ENCODE data around the gene DLX1. TPM values are rescaled to one million over a fixed set of nuclear protein-coding genes. Genes with fewer than 3 reads are reported as not detected.

The DLX1 gene
- total RNA-seq, 6 donors from 2014 or later = not detected

GRCh38 chr2:172090044-172090961 lies 5.0 kb downstream of the DLX1 start:
- no peak overlapping the region for H3K4me3 ChIP-seq
- H3K27ac ChIP-seq = no peak overlapping the region
- TF ChIP-seq POLR2A (IDR thresholded peaks at IDR 0.05) (no peak), EP300 (IDR thresholded peaks at IDR 0.05) (no peak), POLR2AphosphoS5 (IDR thresholded peaks at IDR 0.05) (no peak), CTCF (IDR thresholded peaks at IDR 0.05) (no peak)
- no peak for ATAC-seq (ENCODE audit: low FRiP score in 2 of 2)
- H3K9me3 ChIP-seq = no peaks in the 10 kb centered on the region
- peaks cover 2 to 100% (median 81%) of the 10 kb centered on the region in 4 donors for H3K27me3 ChIP-seq
- H3K4me1 ChIP-seq = peaks cover 29 to 62% (median 37%) of the 10 kb centered on the region in 4 donors
- H3K36me3 ChIP-seq = no peaks in the 10 kb centered on the region
- WGBS, 2 donors = 8 to 11% methylated on average over 36 of the region's 39 CpGs
- DNase-seq = peak in 1 of 2 donors; percentile 69

- 13 to 15% methylated on average over 10 to 13 of the region's 13 CpGs for WGBS, 2 donors
- Histone ChIP-seq H3K27me3 (peaks cover 2 to 100% (median 78%) of the 10 kb centered on the region in 4 donors), H3K4me1 (peaks cover 29 to 62% (median 37%) of the 10 kb centered on the region in 4 donors), H3K4me3 (no peak overlapping the region), H3K9me3 (no peaks in the 10 kb centered on the region), H3K36me3 (no peaks in the 10 kb centered on the region), H3K27ac (no peak overlapping the region)
- TF ChIP-seq POLR2A (IDR thresholded peaks at IDR 0.05) (no peak), CTCF (IDR thresholded peaks at IDR 0.05) (no peak), POLR2AphosphoS5 (IDR thresholded peaks at IDR 0.05) (no peak)
- DNase-seq = no peak
- ATAC-seq (ENCODE audit: low FRiP score in 2 of 2) = no peak
Measured at GRCh38 chr2:172091000-172091641, 5.8 kb downstream of the DLX1 start.

- ATAC-seq (ENCODE audit: low FRiP score in 2 of 2) (no peak), DNase-seq (no peak)
- H3K9me3 ChIP-seq = no peaks in the 10 kb centered on the region
- peaks cover 2 to 100% (median 80%) of the 10 kb centered on the region in 4 donors for H3K27me3 ChIP-seq
- TF ChIP-seq CTCF (IDR thresholded peaks at IDR 0.05) (no peak), POLR2A (IDR thresholded peaks at IDR 0.05) (no peak), POLR2AphosphoS5 (IDR thresholded peaks at IDR 0.05) (no peak), EP300 (IDR thresholded peaks at IDR 0.05) (no peak)
- H3K4me1 ChIP-seq = peaks cover 30 to 62% (median 37%) of the 10 kb centered on the region in 4 donors
- WGBS, 2 donors = 18 to 20% methylated on average over 11 of the region's 11 CpGs
- no peaks in the 10 kb centered on the region for H3K36me3 ChIP-seq
- no peak overlapping the region for H3K27ac ChIP-seq
- no peak overlapping the region for H3K4me3 ChIP-seq
Measured at GRCh38 chr2:172091761-172092566, 6.7 kb downstream of the DLX1 start.

GRCh38 chr2:172092716-172093415 lies 7.6 kb downstream of the DLX1 start:
- TF ChIP-seq CTCF (IDR thresholded peaks at IDR 0.05) = no peak
- TF ChIP-seq EP300 (IDR thresholded peaks at IDR 0.05) = no peak
- TF ChIP-seq POLR2A (IDR thresholded peaks at IDR 0.05) = no peak
- TF ChIP-seq POLR2AphosphoS5 (IDR thresholded peaks at IDR 0.05) = no peak
- DNase-seq (peak in 1 of 2 donors; percentile 51), ATAC-seq (ENCODE audit: low FRiP score in 2 of 2) (no peak)
- Histone ChIP-seq H3K9me3 (no peaks in the 10 kb centered on the region), H3K4me3 (no peak overlapping the region), H3K4me1 (peaks cover 31 to 62% (median 34%) of the 10 kb centered on the region in 4 donors), H3K27me3 (peaks cover 2 to 100% (median 80%) of the 10 kb centered on the region in 4 donors), H3K27ac (no peak overlapping the region), H3K36me3 (no peaks in the 10 kb centered on the region)
- WGBS, 2 donors = 13 to 14% methylated on average over 19 of the region's 19 CpGs

Data from upper lobe of left lung (tissue), 6 donors.